OCI-LY7 (cell line): Measurements from ENCODE around the gene COMMD1. TPM values are rescaled to one million over a fixed set of nuclear protein-coding genes. Genes with fewer than 3 reads are reported as not detected.

Source experiments
- BruUV-seq: library from RNA; stranded (reverse); fragments of 400-500 nt; replicated peaks from 2 replicates; lab custom pipeline; 2021; lab: Mats Ljungman, UMichigan
- CTCF ChIA-PET: fragments of 300-600 bp; sonication (Branson Sonifier 250); formaldehyde crosslinking; loops from one replicate; lab custom pipeline; 2022; ENCODE audit warnings: antibody characterized with exemption; ENCODE audit not compliant: unreplicated experiment; lab: Charles Lee
- POLR2A ChIA-PET: fragments of 300-600 bp; sonication (Branson Sonifier 250); formaldehyde crosslinking; loops from one replicate; lab custom pipeline; 2022; ENCODE audit warnings: antibody characterized with exemption; lab: Charles Lee
- DNase-seq: peaks from one replicate; pipeline ENCODE4 v3.0.0-alpha.2; 2015; ENCODE audit warnings: low spot score
- H2AFZ ChIP-seq: fragments of 200-600 bp; sonication (generic), shearing (Covaris generic); 2 replicates; pipeline ENCODE4 v1.6.1; 2014; ENCODE audit warnings: mild to moderate bottlenecking, antibody characterized with exemption, low read length, moderate library complexity
- H3K27ac ChIP-seq: fragments of 200-600 bp; sonication (generic); 2 replicates; pipeline ENCODE4 v1.5.1; 2014; ENCODE audit warnings: mixed run types, low read depth, mild to moderate bottlenecking, moderate library complexity, low read length, inconsistent platforms; ENCODE audit not compliant: poor library complexity, severe bottlenecking
- H3K36me3 ChIP-seq: fragments of 200-600 bp; sonication (generic); 2 replicates; pipeline ENCODE4 v1.6.1; 2014; ENCODE audit warnings: mild to moderate bottlenecking, antibody characterized with exemption, low read length, moderate library complexity, mixed read lengths; ENCODE audit not compliant: insufficient read depth
- H3K4me1 ChIP-seq: fragments of 200-600 bp; sonication (generic); 2 replicates; pipeline ENCODE4 v1.5.1; 2014; ENCODE audit warnings: mild to moderate bottlenecking, low read length; ENCODE audit not compliant: insufficient read depth, poor library complexity, severe bottlenecking
- H3K4me2 ChIP-seq: fragments of 200-600 bp; sonication (generic); 2 replicates; pipeline ENCODE4 v1.6.1; 2014; ENCODE audit warnings: mild to moderate bottlenecking, low read length
- H3K4me3 ChIP-seq: fragments of 200-600 bp; sonication (generic); 2 replicates; pipeline ENCODE4 v1.5.1; 2014; ENCODE audit warnings: mild to moderate bottlenecking, low read depth, low read length; ENCODE audit not compliant: poor library complexity, severe bottlenecking
- H3K79me2 ChIP-seq: fragments of 200-600 bp; sonication (generic); 2 replicates; pipeline ENCODE4 v1.6.1; 2016; ENCODE audit warnings: low read depth, mild to moderate bottlenecking, low read length, moderate library complexity, mixed read lengths; ENCODE audit not compliant: insufficient read depth
- H3K9me2 ChIP-seq: fragments of 200-600 bp; sonication (generic); 2 replicates; pipeline ENCODE4 v1.6.1; 2016; ENCODE audit warnings: mild to moderate bottlenecking, low read length, mixed read lengths; ENCODE audit not compliant: insufficient read depth
- H3K9me3 ChIP-seq: fragments of 200-600 bp; sonication (generic); 2 replicates; pipeline ENCODE4 v1.6.1; 2014; ENCODE audit warnings: mild to moderate bottlenecking, mixed run types, low read length, mixed read lengths
- H4K20me1 ChIP-seq: fragments of 200-600 bp; sonication (generic); 2 replicates; pipeline ENCODE4 v1.6.1; 2014; ENCODE audit warnings: mild to moderate bottlenecking, antibody characterized with exemption, low read length, moderate library complexity, mixed read lengths; ENCODE audit not compliant: insufficient read depth
- EZH2phosphoT487 ChIP-seq: fragments of 200-600 bp; sonication (generic); IDR thresholded peaks from 2 replicates; pipeline ENCODE4 v1.6.1; 2018; ENCODE audit warnings: low read depth, borderline replicate concordance, mild to moderate bottlenecking, mixed run types, antibody characterized with exemption, low read length, moderate library complexity, mixed read lengths
- intact Hi-C: fragments of 100-400 bp; cut with micrococcal nuclease; formaldehyde crosslinking; loops from one replicate; pipeline ENCODE4 v1.10.0; 2022; ENCODE audit not compliant: unreplicated experiment
- total RNA-seq, 2 experiments: library from RNA; depleted of rRNA in 1 of 2; stranded (reverse); fragments of >200 nt in 1 of 2; shearing (Covaris generic) in 1 of 2; gene quantifications; 2 replicates each; pipeline ENCODE4 v1.2.3, GENCODE V29; 2014 to 2022
- TF ChIP-seq, protein P1 (sequence below): fragments of 200-600 bp; sonication (generic); conservative IDR thresholded peaks from 2 replicates; pipeline ENCODE4 v1.5.1; 2014; ENCODE audit warnings: mild to moderate bottlenecking, antibody characterized with exemption, low read length, moderate library complexity, mixed read lengths

Gene COMMD1
- total RNA-seq, 2 experiments from 2014 or later, result 22.0 to 22.1 TPM

DNA sequence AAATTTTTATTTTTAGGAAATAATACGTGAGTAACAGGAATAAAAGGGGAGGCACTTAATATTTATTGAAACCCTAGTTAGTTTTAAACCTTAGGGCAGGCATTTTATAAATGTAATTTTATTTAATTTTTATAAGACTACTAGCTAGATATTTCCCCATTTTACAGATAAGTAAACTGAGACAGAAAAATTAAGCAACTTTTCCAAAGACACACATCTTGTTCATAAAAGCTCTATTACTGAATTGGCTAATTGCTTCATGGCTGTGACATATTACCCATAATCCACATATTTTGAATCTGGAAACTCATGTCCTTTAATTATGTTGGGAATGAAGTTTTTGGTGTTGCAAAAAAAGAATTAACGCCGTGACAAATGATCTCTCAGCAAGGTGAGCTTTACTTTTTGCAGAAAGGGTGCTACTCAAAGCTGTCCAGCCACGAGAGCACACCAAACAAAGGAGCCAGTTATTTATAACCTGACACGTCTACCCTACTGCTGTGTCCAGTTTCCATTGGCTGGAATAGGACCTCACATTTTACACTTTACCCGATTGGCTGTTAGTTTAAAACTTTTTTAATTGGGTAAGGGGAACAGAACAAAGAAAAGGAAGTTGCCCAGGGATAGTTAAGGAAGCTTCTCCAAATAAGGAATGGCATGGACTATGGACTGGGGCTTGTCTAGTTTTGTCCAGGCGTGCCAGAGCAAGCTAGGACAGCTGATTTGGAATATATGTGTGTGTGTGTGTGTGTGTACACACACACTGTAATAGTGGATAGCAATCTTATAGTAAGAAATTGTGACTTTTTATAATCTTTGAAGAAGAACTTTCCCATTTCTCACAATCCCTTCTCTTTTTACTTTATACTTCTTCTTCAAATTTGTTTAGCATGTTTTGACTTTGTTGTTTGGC is 54.2 kb downstream of the COMMD1 start:
- no peaks in the 10 kb centered on the region for H4K20me1 ChIP-seq
- no peak overlapping the region for H3K4me2 ChIP-seq
- BruUV-seq, result no TSS peak
- H3K36me3 ChIP-seq, result no peaks in the 10 kb centered on the region
- no peak overlapping the region for H3K4me3 ChIP-seq
- POLR2A ChIA-PET, result interaction anchor here (0.6 to 1.0 kb wide), 2 partner anchors 12 to 80 kb away, joined by 3 to 5 read pairs; no protein-coding TSS in a partner anchor
- no peaks in the 10 kb centered on the region for H3K4me1 ChIP-seq
- H3K79me2 ChIP-seq, result no peaks in the 10 kb centered on the region
- intact Hi-C loops, result no loop called here
- CTCF ChIA-PET, result no interaction called here
- H3K9me3 ChIP-seq, result no peaks in the 10 kb centered on the region
- no peak overlapping the region for H2AFZ ChIP-seq
- TF ChIP-seq, protein P1, sequence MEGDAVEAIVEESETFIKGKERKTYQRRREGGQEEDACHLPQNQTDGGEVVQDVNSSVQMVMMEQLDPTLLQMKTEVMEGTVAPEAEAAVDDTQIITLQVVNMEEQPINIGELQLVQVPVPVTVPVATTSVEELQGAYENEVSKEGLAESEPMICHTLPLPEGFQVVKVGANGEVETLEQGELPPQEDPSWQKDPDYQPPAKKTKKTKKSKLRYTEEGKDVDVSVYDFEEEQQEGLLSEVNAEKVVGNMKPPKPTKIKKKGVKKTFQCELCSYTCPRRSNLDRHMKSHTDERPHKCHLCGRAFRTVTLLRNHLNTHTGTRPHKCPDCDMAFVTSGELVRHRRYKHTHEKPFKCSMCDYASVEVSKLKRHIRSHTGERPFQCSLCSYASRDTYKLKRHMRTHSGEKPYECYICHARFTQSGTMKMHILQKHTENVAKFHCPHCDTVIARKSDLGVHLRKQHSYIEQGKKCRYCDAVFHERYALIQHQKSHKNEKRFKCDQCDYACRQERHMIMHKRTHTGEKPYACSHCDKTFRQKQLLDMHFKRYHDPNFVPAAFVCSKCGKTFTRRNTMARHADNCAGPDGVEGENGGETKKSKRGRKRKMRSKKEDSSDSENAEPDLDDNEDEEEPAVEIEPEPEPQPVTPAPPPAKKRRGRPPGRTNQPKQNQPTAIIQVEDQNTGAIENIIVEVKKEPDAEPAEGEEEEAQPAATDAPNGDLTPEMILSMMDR, result no peak
- no peak for TF ChIP-seq EZH2phosphoT487
- H3K27ac ChIP-seq, result no peak overlapping the region
- H3K9me2 ChIP-seq, result no peaks in the 10 kb centered on the region
- no peak for DNase-seq

DNA sequence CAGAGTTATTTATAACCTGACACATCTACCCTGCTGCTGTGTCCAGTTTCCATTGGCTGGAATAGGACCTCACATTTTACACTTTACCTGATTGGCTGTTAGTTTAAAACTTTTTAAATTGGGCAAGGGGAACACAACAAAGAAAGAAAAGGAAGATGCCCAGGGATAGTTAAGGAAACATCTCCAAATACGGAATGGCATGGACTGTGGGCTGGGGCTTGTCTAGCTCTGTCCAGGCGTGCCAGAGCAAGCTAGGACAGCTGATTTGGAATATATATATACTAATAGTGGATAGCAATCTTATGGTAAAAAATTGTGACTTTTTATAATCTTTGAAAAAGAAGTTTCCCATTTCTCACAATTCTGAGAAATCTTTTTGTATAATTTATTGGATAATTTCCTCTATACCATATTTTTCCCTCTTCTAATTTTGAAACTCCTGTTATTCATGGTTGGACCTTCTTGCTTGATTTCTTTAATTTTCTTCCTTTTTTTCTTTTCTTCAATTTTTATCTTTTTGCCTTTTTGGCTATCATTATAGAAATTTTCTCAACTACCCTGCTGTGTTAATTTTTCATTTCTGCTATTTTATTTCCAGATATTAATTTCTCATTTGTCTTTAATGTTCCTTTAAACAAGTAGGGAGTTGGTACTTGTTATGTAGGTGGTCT is 55.9 kb downstream of the COMMD1 start:
- no peaks in the 10 kb centered on the region for H3K79me2 ChIP-seq
- ChIA-PET CTCF (no interaction called here), POLR2A (interaction anchor here (0.7 kb wide), 1 partner anchor 482 kb away, joined by 3 read pairs; no protein-coding TSS in a partner anchor)
- H3K4me3 ChIP-seq, result no peak overlapping the region
- H3K9me3 ChIP-seq, result no peaks in the 10 kb centered on the region
- BruUV-seq, result no TSS peak
- intact Hi-C loops, result no loop called here
- H2AFZ ChIP-seq, result no peak overlapping the region
- H3K9me2 ChIP-seq, result no peaks in the 10 kb centered on the region
- no peak overlapping the region for H3K27ac ChIP-seq
- no peak overlapping the region for H3K4me2 ChIP-seq
- no peaks in the 10 kb centered on the region for H3K4me1 ChIP-seq
- no peak for TF ChIP-seq EZH2phosphoT487
- TF ChIP-seq, protein P1, result no peak
- no peaks in the 10 kb centered on the region for H4K20me1 ChIP-seq
- no peak for DNase-seq
- H3K36me3 ChIP-seq, result no peaks in the 10 kb centered on the region
